GM12878 (cell line): ENCODE data around the gene NDUFV3. TPM values are rescaled to one million over a fixed set of nuclear protein-coding genes. Genes with fewer than 3 reads are reported as not detected.

Source experiments
- ATAC-seq: fragments of 200-7000 bp; cut with Tn5 transposase; 3 replicates; pipeline ENCODE4 v1.9.1; 2020; ENCODE audit warnings: mild to moderate bottlenecking, moderate library complexity
- BruUV-seq: library from RNA; stranded (reverse); fragments of 400-500 nt; replicated peaks from 2 replicates; lab custom pipeline; 2021; lab: Mats Ljungman, UMichigan
- CTCF ChIA-PET: fragments of 300-600 bp; sonication (Branson Sonifier 250); formaldehyde crosslinking; extraction: SDS; loops from one replicate; lab custom pipeline; 2021; ENCODE audit warnings: inconsistent platforms; lab: Yijun Ruan, JAX
- POLR2A ChIA-PET: fragments of 350-600 bp; formaldehyde crosslinking; extraction: SDS; loops from one replicate; lab custom pipeline; 2021; ENCODE audit warnings: inconsistent platforms; lab: Charles Lee
- RAD21 ChIA-PET: fragments of 300-600 bp; sonication (Branson Sonifier 250); formaldehyde crosslinking; loops from one replicate; lab custom pipeline; 2023; ENCODE audit warnings: antibody characterized with exemption; ENCODE audit not compliant: unreplicated experiment; lab: Charles Lee
- SMC1A ChIA-PET: fragments of 300-600 bp; sonication (Branson Sonifier 250); formaldehyde crosslinking; loops from one replicate; lab custom pipeline; 2023; ENCODE audit not compliant: unreplicated experiment, uncharacterized antibody; lab: Charles Lee
- DNase-seq: peaks from one replicate; pipeline ENCODE4 v3.0.0-alpha.2; 2011; ENCODE audit warnings: low read depth, low spot score
- FAIRE-seq: peaks from 3 replicates; lab custom pipeline; 2011; peaks lifted over from hg19 to GRCh38; lab: Jason Lieb, UNC
- H2AFZ ChIP-seq: 2 replicates; pipeline ENCODE4 v1.6.0; 2011; ENCODE audit warnings: low read depth, low read length, control low read depth; ENCODE audit not compliant: control insufficient read depth
- H3K27ac ChIP-seq: 2 replicates; pipeline ENCODE4 v1.5.1; 2011; ENCODE audit warnings: control low read depth; ENCODE audit not compliant: control insufficient read depth, insufficient read depth
- H3K27me3 ChIP-seq, 2 experiments: replicated peaks in 1 of 2; 2 replicates each; pipeline versions ENCODE4 v1.6.0 to v1.6.1; 2011; ENCODE audit warnings: low read length in 1 of 2; ENCODE audit not compliant: control insufficient read depth in 2 of 2, insufficient read depth in 2 of 2
- H3K36me3 ChIP-seq, 2 experiments: 2 replicates each; pipeline ENCODE4 v1.5.1; 2011; ENCODE audit warnings: low read length in 1 of 2; ENCODE audit not compliant: control insufficient read depth in 2 of 2, insufficient read depth in 2 of 2
- H3K4me1 ChIP-seq: 2 replicates; pipeline ENCODE4 v1.6.1; 2011; ENCODE audit warnings: mild to moderate bottlenecking, low read length, moderate library complexity, mixed read lengths; ENCODE audit not compliant: control insufficient read depth, insufficient read depth
- H3K4me2 ChIP-seq: 2 replicates; pipeline ENCODE4 v1.6.0; 2011; ENCODE audit warnings: control low read depth; ENCODE audit not compliant: control insufficient read depth, insufficient read depth
- H3K4me3 ChIP-seq: fragments of 200-600 bp; sonication (generic); 2 replicates; pipeline ENCODE4 v1.5.1; 2016
- H3K79me2 ChIP-seq: 2 replicates; pipeline ENCODE4 v1.6.0; 2011; ENCODE audit warnings: low read length; ENCODE audit not compliant: control insufficient read depth, insufficient read depth
- H3K9ac ChIP-seq: 2 replicates; pipeline ENCODE4 v1.8.0; 2011; ENCODE audit warnings: low read length, control low read depth, mixed read lengths; ENCODE audit not compliant: control insufficient read depth, insufficient read depth
- H3K9me3 ChIP-seq: replicated peaks from 3 replicates; pipeline ENCODE4 v1.5.1; 2011; ENCODE audit warnings: mild to moderate bottlenecking, low read length; ENCODE audit not compliant: control insufficient read depth, insufficient read depth
- H4K20me1 ChIP-seq: 2 replicates; pipeline ENCODE4 v1.6.0; 2011; ENCODE audit not compliant: control insufficient read depth, insufficient read depth
- ATF3 ChIP-seq: IDR thresholded peaks from 2 replicates; pipeline ENCODE4 v1.6.1; 2011; ENCODE audit warnings: low read depth, mild to moderate bottlenecking, low read length, moderate library complexity, borderline replicate concordance; ENCODE audit errors: extremely low read depth
- CEBPB ChIP-seq, 2 experiments: fragments of 150-350 bp in 1 of 2; IDR thresholded peaks; 2 replicates each; pipeline ENCODE4 v1.6.1; 2012 to 2014; ENCODE audit warnings: low read depth in 2 of 2, low read length in 2 of 2, borderline replicate concordance in 1 of 2, inconsistent platforms in 1 of 2
- ESRRA ChIP-seq: IDR thresholded peaks from 2 replicates; pipeline ENCODE4 v1.6.1; 2012; ENCODE audit warnings: mild to moderate bottlenecking, low read length, improper control_type of control experiment
- LARP7 ChIP-seq: fragments of 450-650 bp; IDR thresholded peaks from 2 replicates; pipeline ENCODE4 v1.6.1; 2017; ENCODE audit warnings: mild to moderate bottlenecking
- PAX5 ChIP-seq: IDR thresholded peaks from 2 replicates; pipeline ENCODE4 v1.6.1; 2011; ENCODE audit warnings: low read depth, low read length, borderline replicate concordance
- RB1 ChIP-seq: fragments of 450-650 bp; formaldehyde crosslinking; IDR thresholded peaks from 2 replicates; pipeline ENCODE4 v1.6.1; 2017; ENCODE audit warnings: mild to moderate bottlenecking, borderline replicate concordance
- SP1 ChIP-seq: IDR thresholded peaks from one replicate; pipeline ENCODE4 v1.6.1; 2011; ENCODE audit warnings: low read depth, low read length
- ZNF207 ChIP-seq: fragments of 450-650 bp; IDR thresholded peaks from 2 replicates; pipeline ENCODE4 v1.6.1; 2014; ENCODE audit warnings: antibody characterized with exemption, mild to moderate bottlenecking, borderline replicate concordance
- ZNF384 ChIP-seq: IDR thresholded peaks from 2 replicates; pipeline ENCODE4 v1.6.1; 2012; ENCODE audit warnings: low read depth, mild to moderate bottlenecking, low read length, improper control_type of control experiment, borderline replicate concordance
- WGBS: methylation state at CpG from one replicate; pipeline ENCODE4 v1.1.6; 2016; ENCODE audit warnings: low lambda C conversion rate; ENCODE audit not compliant: insufficient replicate concordance, insufficient coverage; ENCODE audit errors: missing lambda C conversion rate; 5-methylcytosine and 5-hydroxymethylcytosine counted together
- in situ Hi-C: fragments of 300-500 bp; cut with MboI; formaldehyde crosslinking; loops from 9 replicates; pipeline ENCODE4 v1.14.3; 2018; ENCODE audit warnings: mixed read lengths
- intact Hi-C: fragments of 100-400 bp; cut with micrococcal nuclease; formaldehyde crosslinking; loops from one replicate; pipeline ENCODE4 v1.14.2; 2022; ENCODE audit not compliant: unreplicated experiment
- polyA plus RNA-seq, 11 experiments: library from polyadenylated mRNA; depleted of rRNA in 4 of 11; unstranded in 6 of 11; stranded (reverse) in 5 of 11; fragments of >200 nt; fragmentation: Nextera tagmentation in 4 of 11; fragmentation: Illumina TruSeq in 1 of 11; extraction: Ambion mirVana in 4 of 11; extraction: Trizol in 1 of 11; gene quantifications; 1 replicate in 1 of 11; 2 replicates in 10 of 11; pipeline versions ENCODE4 v1.2.1 to v1.2.3, GENCODE V29; 2011 to 2016; ENCODE audit warnings: inconsistent platforms in 2 of 11, missing spikeins in 2 of 11, low read depth in 1 of 11
- total RNA-seq, 4 experiments: library from RNA; depleted of rRNA in 3 of 4; stranded (reverse); fragments of >200 nt in 3 of 4; fragmentation: Illumina TruSeq in 1 of 4; extraction: Trizol in 1 of 4; gene quantifications; 2 replicates each; pipeline versions ENCODE4 v1.2.1 to v1.2.3, GENCODE V29; 2013 to 2021

The NDUFV3 gene
- total and polyA plus RNA-seq, 10 of the 15 experiments (the other 5 are each of a cell fraction or from before 2014, with no cell fraction given), result 7.0 to 44.7 (median 29.9) TPM

GRCh38 chr21:42905195-42905594, 12.1 kb downstream of the NDUFV3 start:
- no TSS peak for BruUV-seq
- in situ Hi-C loops (no loop called here), intact Hi-C loops (no loop called here)
- RAD21 ChIA-PET, result no interaction called here
- DNase-seq (no peak), ATAC-seq (no peak), FAIRE-seq (no peak)
- H3K4me3 ChIP-seq, result no peak overlapping the region
- no peaks in the 10 kb centered on the region for H3K27me3 ChIP-seq
- no peak overlapping the region for H3K9ac ChIP-seq
- no peaks in the 10 kb centered on the region for H3K4me1 ChIP-seq
- CTCF ChIA-PET, result no interaction called here
- SMC1A ChIA-PET, result interaction anchor here (0.6 kb wide), 1 partner anchor 12 kb away, joined by 3 read pairs; no protein-coding TSS in a partner anchor
- no peaks in the 10 kb centered on the region for H3K9me3 ChIP-seq
- H3K36me3 ChIP-seq, result peaks cover 12 to 31% of the 10 kb centered on the region in 2 experiments; a peak in 3 of 4 replicates
- POLR2A ChIA-PET, result interaction anchor here (0.6 kb wide), 1 partner anchor 129 kb away, joined by 6 read pairs; no protein-coding TSS in a partner anchor
- TF ChIP-seq RB1 (no peak), CEBPB (IDR thresholded peaks at IDR 0.05; ENCODE audit: borderline replicate concordance in 1 of 2, low read depth in 2 of 2, low read length in 2 of 2) (no peak), ZNF384 (no peak), LARP7 (no peak), ATF3 (no peak), SP1 (no peak), PAX5 (no peak), ZNF207 (no peak), ESRRA (no peak)
- no peak overlapping the region for H2AFZ ChIP-seq
- no peak overlapping the region for H3K4me2 ChIP-seq
- 99% methylated on average over 8 of the region's 8 CpGs for WGBS
- no peaks in the 10 kb centered on the region for H4K20me1 ChIP-seq
- no peaks in the 10 kb centered on the region; the same call in 1 of the 2 replicates for H3K79me2 ChIP-seq
- no peak overlapping the region for H3K27ac ChIP-seq
